HG02798 (cell line): ENCODE data around the gene ZFHX3.

Source experiments
- ATAC-seq: cut with Tn5 transposase; IDR thresholded peaks from one replicate; pipeline ENCODE4 v1.9.1; 2021; ENCODE audit warnings: mild to moderate bottlenecking; ENCODE audit not compliant: unreplicated experiment, poor library complexity

The ZFHX3 gene

GRCh38 chr16:72860726-72861562 lies 187.0 kb downstream of the ZFHX3 start:
- no peak for ATAC-seq

DNA sequence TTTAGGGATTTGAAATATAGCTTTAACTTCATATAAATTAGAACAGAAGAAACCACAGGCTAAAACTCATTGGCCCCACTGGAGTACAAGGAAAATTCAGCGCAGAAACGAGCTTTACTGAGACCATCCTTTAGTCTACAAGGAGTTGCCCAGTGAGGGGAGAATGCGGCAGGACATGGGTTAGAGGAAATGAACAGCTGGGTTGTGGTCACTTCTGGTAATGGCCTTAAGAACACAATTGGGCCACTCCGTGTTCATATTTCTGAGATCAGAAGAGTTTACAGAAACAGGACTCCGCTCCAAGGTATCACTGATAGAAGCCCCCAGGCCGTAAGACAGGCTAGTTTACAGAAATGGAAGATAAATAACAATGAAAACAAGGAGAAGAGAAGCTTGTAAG lies 188.3 kb downstream of the ZFHX3 start:
- ATAC-seq: no peak

- ATAC-seq: no peak
Observed at GRCh38 chr16:72858665-72859493, 189.0 kb downstream of the ZFHX3 start.

DNA sequence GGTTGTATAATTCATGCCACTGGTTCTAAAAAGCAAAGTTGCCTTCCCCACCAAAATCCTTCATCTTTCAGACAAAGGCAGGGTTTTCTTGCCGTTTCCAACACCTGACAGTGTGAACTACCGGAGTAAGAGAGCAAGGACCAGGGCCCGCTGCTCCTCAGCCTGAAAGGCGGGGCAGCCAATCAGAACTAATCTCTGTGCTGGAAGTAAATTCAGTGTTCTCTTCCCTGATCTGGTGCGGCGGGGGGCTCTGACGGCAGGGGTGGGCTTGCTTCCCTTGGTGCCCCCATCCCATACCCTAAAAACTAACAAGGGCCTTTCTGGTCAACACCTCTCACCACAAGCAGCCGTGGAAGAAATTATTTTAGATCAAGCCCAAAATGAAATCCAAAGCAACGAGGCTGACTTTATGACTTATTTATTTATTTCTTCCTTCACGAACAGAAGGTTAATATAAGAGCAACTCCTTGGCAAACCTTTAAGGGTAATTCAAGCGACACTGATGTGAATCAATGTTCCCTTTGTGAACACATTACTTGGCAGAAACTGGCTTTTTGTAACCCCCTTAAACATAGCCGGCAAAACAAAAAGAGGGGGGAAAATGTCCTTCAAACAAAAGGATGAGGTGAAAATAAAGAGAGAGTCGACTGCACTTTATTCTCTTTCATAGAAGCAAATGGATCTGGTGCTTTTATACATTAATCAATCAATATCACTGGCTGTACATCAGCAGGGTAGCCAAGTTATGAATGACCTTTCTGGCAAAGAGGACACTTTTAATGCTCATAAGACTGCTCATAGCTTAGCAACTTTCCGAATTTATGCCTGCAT lies 189.9 kb downstream of the ZFHX3 start:
- no peak for ATAC-seq

DNA sequence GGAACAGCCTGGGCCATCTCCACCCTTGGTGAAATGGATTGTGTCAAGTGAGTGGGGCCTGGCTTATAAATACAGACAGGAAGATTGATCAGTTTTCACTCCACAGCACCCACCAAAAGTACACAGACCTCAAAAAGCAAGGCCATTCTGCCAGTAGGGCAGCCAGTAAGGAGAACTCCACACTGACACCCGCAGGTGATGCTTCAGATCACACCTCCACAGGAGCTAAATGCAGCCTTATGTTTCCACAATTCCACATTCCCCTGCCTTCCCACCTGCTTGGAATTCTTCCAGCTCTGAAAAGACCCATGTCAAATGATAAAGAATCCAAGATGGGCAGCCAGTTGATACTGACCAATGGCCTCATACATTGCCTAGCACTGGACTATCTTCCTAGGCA lies 191.1 kb downstream of the ZFHX3 start:
- no peak for ATAC-seq

- ATAC-seq: no peak
Observed at GRCh38 chr16:72854267-72854959, 193.5 kb downstream of the ZFHX3 start.

- no peak for ATAC-seq
Observed at GRCh38 chr16:72853575-72854266, 194.2 kb downstream of the ZFHX3 start.

GRCh38 chr16:72852421-72852820 lies 195.5 kb downstream of the ZFHX3 start:
- ATAC-seq: no peak

DNA sequence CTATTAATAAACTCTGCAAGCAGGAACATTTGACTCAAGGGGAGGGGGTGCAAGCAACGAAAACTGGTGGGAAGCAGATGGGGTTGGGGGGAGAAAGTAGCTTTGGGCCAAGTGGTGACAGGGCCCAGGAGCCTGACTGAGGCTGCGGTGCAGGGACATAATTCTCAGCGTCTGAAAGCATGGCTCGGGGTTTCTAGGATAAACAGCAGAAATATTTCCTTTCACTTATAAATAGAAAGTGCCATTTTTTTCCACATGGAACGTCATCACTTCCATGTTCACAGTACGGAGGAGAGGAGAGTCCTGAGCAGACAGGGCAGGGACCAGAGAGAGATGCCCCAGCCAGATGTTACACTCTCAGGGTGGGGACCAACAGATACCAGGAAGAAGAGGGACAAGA lies 197.1 kb downstream of the ZFHX3 start:
- ATAC-seq: no peak

DNA sequence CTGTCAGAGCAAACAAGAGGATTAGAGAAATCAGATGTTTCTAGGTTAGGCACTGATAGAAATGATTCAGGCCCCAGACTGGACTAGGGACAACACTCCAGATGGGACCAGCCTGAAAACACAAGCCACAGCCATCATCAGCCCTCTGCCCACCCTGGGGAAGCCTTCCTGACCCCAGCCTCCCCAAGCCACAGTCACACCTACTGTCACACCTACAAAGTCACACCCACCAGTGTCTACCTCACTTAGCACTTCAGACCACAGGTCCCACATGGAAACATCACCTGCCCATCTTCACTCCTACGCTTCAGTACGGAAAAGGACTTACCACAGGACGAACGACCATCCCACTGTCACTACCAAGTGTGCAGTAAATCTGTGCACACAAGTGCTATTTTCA lies 197.9 kb downstream of the ZFHX3 start:
- no peak for ATAC-seq

DNA sequence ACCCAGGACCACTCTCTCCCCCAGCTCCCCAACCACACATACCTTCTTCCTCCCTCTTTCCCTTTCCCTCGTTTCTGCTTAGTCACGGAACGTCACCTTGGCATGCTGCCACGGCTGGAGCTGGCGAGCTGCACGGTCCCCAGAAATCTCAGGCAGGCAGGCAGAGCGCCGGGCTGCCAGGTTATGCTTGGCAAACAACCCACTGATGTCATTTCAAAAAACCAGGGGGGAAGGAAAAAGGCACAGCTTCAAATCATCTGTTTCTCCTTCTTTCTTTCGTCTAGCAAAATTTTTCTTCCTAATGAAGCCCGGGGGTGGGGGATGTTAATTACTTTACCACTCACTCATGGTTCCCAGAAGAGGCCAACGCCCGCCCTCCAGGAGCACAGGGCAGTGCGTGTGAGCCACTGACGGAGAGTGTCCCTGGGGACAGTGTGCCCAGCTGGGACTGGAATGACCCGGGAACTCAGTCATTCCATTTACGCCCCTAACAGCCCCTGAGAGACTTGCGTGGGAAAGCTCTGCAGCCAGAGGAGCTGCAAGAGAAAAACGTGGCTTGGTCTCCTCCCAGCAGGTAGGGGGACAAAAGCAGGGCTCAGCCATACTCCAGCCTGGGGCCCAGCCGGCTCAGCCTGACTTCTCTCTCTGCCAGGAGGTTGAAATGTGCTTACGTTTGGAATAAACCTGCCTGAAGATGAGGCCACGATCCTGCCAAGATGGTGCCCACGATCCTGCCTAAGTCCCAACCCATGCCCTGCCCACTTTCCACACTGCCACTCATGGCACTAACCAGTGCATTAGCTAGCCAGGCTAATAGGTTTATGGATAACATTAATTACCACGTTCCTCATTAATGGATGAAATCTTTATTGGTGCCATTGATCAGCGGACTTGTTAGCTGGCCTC lies 198.9 kb downstream of the ZFHX3 start:
- no peak for ATAC-seq

DNA sequence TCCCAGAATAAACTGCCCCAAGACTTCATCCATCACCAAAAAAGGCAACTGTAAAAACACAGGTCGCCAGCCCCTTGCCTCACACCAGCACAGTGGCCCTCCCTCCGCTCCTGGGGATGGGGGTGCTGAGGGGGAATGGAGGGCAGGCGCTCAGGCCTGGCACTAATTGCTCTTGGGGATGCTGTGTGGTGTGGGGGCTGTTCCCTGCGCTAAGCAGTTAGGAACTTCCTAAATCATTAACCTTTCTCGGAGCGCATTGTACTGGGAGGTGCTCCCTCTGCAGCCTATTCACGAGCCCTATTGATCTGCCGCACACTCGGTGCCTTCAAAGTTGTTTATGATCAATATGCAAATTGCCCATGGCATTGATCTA lies 199.9 kb downstream of the ZFHX3 start:
- no peak for ATAC-seq

DNA sequence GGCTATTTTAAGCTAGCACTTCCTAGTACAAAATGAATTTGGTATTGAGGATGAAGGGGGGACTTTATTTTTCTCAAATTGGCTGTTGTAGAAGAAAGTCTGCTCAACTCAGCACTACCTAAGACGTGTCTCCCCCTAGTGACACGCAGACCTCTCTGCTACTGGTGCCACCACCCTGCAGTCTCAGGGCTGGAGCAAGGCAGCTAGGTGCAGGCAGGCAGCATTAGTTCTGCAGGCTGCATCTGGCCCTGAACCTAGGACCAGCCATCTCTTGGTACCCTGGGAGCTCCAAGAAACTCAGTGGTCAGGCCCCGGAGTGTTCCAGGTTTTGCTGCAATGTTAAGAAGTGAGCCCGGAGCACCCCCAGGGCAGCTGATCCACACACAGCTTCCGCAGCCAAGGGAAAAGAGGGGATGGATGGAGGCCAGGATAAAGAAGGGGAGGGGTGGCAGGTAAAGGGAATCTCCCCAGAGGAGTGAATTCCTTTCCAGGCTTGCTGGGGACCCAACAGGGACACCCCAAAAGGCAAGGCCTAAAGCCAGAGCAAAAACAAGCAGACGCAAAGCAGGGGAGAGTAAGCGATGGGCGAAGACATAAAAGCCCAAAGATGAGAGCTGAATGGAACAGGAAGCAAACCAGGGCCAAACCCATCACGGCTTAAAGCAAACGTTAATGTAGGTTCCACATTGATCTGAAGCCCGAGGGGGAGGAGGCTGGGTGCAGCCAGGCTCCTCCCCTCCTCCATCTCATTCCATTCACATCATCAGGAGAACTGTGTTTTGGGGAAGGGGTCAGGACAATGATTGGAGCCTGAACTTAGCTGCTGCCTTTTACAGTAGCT lies 200.5 kb downstream of the ZFHX3 start:
- no peak for ATAC-seq

DNA sequence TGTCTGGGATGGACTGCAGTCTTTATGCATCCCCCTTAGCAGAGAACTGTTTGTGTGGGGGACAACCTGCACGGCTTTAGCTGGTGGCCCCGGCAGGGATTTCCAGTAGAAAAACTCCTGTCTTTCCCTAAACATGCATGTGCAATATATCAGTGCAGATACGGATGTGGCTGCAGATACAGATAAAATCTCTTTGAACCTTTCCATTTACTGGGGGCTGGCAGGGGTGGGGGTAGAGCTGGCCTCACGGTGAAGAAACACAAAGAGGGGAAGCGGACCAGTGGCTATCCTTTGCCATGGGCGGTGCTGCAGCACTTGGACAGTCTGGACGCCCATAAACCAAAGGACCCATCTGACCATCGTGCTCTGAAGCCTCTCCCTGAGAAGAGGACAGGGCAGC lies 201.3 kb downstream of the ZFHX3 start:
- no peak for ATAC-seq

- no peak for ATAC-seq
Observed at GRCh38 chr16:72845322-72846020, 202.5 kb downstream of the ZFHX3 start.

DNA sequence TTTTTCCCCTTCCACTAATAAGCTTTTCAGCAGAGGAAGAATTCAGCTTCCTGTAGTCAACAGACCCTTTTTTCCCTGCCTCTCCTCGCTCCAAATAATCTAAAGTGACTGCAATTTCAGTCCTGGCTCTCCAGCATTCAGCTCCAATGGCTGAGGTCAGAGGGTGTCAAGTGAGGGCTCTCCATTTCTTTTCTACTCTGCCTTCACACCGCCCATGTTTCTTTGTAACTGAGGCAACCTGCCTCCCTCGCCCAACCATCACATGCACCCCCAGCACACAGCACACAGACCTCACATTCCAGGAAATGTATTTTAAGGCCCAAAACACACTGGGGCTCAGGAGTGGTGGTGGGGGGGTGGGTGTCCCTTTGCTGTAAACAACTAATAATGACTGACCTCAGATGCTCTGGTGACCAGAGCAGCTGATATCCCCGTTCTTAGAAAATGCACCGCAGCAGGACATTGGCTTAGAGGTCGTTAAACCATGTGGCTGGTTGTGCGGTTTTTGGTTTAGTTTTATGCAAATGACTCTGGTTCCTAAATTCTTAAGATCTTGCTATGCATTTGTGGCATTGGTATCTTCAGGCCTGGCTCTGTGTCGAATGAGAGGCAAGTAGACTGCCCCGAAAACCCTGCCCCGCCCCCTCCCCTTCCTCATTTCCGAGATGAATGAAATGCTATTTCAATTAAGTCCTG lies 203.6 kb downstream of the ZFHX3 start:
- ATAC-seq: no peak

DNA sequence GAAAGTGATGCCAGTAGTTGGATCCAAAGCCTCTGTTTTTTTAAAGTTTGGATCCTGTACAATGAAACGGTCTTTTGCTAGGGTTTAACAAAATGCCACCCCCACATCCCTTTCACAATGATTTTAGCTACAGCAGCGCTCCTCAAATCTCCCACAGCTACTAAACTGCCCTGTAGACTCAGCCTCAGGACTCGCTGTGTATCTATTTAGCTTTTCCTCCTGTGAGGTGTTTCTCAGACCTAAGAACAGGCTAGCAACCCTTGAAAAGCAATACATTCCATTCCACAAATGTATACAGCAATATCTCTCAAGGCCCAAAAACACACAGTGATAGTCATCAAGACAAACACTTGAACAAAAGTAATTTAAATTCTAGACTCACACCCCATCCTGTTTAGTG lies 206.4 kb downstream of the ZFHX3 start:
- no peak for ATAC-seq
